SJCRH30 (cell line): ENCODE measurements around the gene SGCE. TPM values are rescaled to one million over a fixed set of nuclear protein-coding genes. Genes with fewer than 3 reads are reported as not detected.
A peak's percentile ranks its signal among the peaks of the same experiment; 100 is the strongest.

ENCODE experiments used
- DNase-seq, 2 experiments: peaks; one replicate each; pipeline ENCODE4 v3.0.0-alpha.2; 2015 to 2020
- H3K27ac ChIP-seq: fragments of 250-450 bp; sonication (Bioruptor Pico); 2 replicates; pipeline ENCODE4 v1.5.1; 2020; ENCODE audit warnings: mild to moderate bottlenecking, moderate library complexity
- H3K27me3 ChIP-seq: fragments of 250-450 bp; sonication (Bioruptor Pico); 2 replicates; pipeline ENCODE4 v1.5.1; 2020; ENCODE audit warnings: mild to moderate bottlenecking, moderate library complexity
- H3K36me3 ChIP-seq: fragments of 250-450 bp; sonication (Bioruptor Pico); 2 replicates; pipeline ENCODE4 v1.5.1; 2020; ENCODE audit warnings: mild to moderate bottlenecking, moderate library complexity
- H3K4me1 ChIP-seq: fragments of 250-450 bp; sonication (Bioruptor Pico); 2 replicates; pipeline ENCODE4 v1.5.1; 2020; ENCODE audit warnings: mild to moderate bottlenecking, moderate library complexity
- H3K4me3 ChIP-seq: fragments of 250-450 bp; sonication (Bioruptor Pico); 2 replicates; pipeline ENCODE4 v1.5.1; 2020; ENCODE audit warnings: mild to moderate bottlenecking, moderate library complexity
- H3K9me3 ChIP-seq: fragments of 250-450 bp; sonication (Bioruptor Pico); replicated peaks from 2 replicates; pipeline ENCODE4 v1.5.1; 2020; ENCODE audit warnings: mild to moderate bottlenecking, moderate library complexity
- total RNA-seq: library from RNA; depleted of rRNA; stranded (reverse); fragments of >200 nt; shearing (Covaris generic); gene quantifications from 2 replicates; pipeline ENCODE4 v1.2.3, GENCODE V29; 2014

The SGCE gene
- total RNA-seq, 1 experiment from 2014 or later, result 55.2 TPM

DNA sequence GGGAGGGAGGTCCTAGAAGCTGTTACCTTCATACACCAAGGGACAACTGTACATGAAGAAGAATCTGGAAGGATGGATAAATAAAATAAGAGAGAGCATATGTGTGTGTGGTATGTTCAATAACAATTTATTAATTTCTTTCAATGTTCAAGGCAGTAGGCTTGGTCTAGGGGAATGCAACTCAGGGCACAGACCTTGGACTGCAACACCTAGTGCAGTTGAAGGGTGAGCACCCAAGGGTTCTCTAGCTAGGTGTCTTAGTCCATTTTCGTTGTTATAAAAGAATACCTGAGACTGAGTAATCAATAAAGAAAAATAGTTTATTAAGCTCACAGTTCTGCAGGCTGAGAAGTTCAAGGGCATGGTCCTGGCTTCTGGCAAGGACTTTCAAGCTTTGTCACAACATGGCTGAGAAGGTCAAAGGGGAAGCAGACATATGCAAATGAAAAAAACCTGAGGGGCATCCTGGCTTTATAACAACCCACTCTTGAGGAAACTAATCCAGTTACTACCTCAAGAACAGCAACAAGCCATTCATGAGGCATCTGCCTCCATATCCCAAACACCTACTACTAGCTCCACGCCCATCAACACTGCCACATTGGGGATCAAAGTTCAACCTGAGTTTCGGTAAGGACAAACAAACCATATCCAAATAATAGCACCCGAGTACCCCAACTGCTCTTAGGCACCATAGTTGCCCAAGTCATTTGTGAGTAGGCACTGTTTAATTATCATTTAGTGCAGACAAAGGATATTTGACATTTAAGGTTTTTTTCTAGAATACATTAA is 15.7 kb upstream of the SGCE start:
- H3K4me1 ChIP-seq, result peaks cover 3% of the 10 kb centered on the region; the same call in 1 of the 2 replicates
- H3K27ac ChIP-seq, result no peak overlapping the region
- no peak overlapping the region for H3K4me3 ChIP-seq
- no peaks in the 10 kb centered on the region for H3K27me3 ChIP-seq
- peaks cover 7% of the 10 kb centered on the region for H3K36me3 ChIP-seq
- H3K9me3 ChIP-seq, result no peaks in the 10 kb centered on the region
- no peak for DNase-seq

DNA sequence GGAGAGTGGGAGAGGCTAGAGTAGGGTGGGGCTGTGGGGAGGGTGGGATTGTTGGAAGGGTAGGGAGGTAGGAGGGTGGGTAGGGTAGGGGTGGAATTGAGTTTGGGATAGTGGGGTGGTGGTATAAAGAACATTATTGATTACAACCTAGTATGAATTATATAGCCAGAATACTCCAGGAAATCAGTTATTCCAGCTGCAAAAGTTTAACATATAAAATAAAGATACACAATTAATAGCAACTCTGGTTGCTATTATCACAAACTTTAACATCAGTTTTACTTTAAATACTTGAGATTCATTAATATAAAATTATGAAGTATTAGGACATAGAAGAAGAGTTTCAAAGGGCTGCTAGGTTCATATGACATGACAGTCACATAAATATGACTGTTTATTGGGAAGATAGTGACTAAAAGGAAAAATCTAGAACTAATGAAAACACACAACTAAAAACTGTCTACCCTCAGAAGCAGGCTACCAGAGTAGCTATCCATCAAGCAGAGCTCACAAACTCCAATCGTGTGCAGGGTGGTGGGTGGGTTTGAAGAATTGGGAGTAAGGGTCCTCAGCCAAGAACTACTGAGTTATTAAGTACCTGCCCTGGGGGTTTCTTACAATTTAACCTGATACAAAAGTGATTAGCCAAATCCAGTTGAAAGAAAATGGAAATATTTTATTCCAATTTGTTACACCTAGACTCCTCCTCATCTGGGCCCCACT is 14.0 kb upstream of the SGCE start:
- Histone ChIP-seq H3K4me1 (no peaks in the 10 kb centered on the region), H3K4me3 (no peak overlapping the region), H3K36me3 (peaks cover 13% of the 10 kb centered on the region), H3K9me3 (no peaks in the 10 kb centered on the region), H3K27me3 (no peaks in the 10 kb centered on the region), H3K27ac (no peak overlapping the region)
- DNase-seq, result no peak

DNA sequence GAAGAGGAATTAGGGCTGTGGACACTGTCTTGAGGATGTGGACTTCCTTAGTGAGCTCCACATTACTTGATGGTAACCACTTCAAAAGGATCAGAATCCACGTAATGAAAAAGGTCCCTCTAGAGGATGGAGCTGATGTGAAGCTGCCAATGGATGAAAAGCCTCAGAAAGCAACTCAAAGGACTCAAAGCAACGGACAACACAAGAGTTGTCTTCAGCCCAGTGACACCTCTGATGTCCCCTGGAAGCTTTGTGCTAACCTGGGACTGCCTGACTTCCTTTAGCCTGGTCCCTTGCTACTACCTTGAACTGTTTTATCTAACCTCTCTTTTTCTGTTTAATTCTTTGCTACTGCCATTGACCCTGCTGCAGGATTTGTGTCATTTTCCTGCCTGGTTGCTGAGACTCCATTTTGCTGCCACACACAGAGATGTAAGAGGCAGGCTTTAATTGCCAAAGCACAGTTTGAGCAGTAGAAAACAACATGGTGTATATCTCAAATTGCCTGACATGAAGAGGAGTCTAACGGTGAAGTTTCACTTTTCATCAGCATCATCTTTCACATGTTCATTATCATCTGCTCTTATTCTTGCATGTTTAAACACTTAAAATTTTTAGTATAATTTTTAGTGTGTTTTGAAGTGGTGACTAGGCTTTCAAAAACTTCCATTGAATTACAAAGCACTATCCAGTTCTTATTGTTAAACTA is 11.1 kb upstream of the SGCE start:
- H3K27ac ChIP-seq, result no peak overlapping the region
- no peaks in the 10 kb centered on the region for H3K27me3 ChIP-seq
- peaks cover 7% of the 10 kb centered on the region; the same call in 1 of the 2 replicates for H3K4me1 ChIP-seq
- H3K36me3 ChIP-seq, result peaks cover 31% of the 10 kb centered on the region
- H3K4me3 ChIP-seq, result no peak overlapping the region
- DNase-seq, result no peak
- no peaks in the 10 kb centered on the region for H3K9me3 ChIP-seq

DNA sequence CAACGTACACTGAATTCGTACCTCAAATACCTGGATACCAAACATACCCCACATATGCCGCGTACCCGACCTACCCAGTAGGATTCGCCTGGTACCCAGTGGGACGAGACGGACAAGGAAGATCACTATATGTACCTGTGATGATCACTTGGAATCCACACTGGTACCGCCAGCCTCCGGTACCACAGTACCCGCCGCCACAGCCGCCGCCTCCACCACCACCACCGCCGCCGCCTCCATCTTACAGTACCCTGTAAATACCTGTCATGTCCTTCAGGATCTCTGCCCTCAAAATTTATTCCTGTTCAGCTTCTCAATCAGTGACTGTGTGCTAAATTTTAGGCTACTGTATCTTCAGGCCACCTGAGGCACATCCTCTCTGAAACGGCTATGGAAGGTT is 9.5 kb upstream of the SGCE start:
- Histone ChIP-seq H3K27ac (no peak overlapping the region), H3K4me1 (peaks cover 7% of the 10 kb centered on the region; the same call in 1 of the 2 replicates), H3K9me3 (no peaks in the 10 kb centered on the region), H3K4me3 (no peak overlapping the region), H3K36me3 (peaks cover 31% of the 10 kb centered on the region), H3K27me3 (no peaks in the 10 kb centered on the region)
- no peak for DNase-seq

DNA sequence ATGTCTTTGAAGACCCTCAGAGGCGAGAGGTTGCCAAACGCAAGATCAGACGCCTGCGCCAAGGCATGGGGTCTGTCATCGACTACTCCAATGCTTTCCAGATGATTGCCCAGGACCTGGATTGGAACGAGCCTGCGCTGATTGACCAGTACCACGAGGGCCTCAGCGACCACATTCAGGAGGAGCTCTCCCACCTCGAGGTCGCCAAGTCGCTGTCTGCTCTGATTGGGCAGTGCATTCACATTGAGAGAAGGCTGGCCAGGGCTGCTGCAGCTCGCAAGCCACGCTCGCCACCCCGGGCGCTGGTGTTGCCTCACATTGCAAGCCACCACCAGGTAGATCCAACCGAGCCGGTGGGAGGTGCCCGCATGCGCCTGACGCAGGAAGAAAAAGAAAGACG is 8.1 kb upstream of the SGCE start:
- Histone ChIP-seq H3K36me3 (peaks cover 29% of the 10 kb centered on the region), H3K4me3 (no peak overlapping the region), H3K4me1 (peaks cover 7% of the 10 kb centered on the region; the same call in 1 of the 2 replicates), H3K9me3 (no peaks in the 10 kb centered on the region), H3K27me3 (no peaks in the 10 kb centered on the region), H3K27ac (no peak overlapping the region)
- no peak for DNase-seq

DNA sequence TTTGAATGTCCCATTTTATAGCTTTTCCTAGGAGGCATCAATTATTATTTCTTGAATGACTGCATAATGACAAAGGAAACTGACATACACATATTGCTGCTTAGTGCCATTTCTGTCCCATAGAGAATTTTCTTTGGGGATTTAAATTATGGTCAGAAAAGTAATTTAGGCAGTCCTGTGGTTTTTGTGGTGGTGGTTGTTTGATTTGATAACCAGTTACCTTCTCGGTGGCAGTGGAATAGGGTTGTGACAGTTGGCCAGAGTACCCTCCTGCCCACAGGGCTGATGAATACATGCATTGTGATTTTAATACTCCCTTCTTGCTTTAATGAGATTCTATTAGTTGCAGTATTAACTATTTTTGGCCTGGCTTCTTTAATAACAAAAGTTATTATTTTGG is 6.6 kb upstream of the SGCE start:
- Histone ChIP-seq H3K27me3 (no peaks in the 10 kb centered on the region), H3K4me3 (no peak overlapping the region), H3K4me1 (peaks cover 7% of the 10 kb centered on the region; the same call in 1 of the 2 replicates), H3K27ac (no peak overlapping the region), H3K36me3 (peaks cover 26% of the 10 kb centered on the region), H3K9me3 (no peaks in the 10 kb centered on the region)
- DNase-seq, result peak; percentile 64 to 76

DNA sequence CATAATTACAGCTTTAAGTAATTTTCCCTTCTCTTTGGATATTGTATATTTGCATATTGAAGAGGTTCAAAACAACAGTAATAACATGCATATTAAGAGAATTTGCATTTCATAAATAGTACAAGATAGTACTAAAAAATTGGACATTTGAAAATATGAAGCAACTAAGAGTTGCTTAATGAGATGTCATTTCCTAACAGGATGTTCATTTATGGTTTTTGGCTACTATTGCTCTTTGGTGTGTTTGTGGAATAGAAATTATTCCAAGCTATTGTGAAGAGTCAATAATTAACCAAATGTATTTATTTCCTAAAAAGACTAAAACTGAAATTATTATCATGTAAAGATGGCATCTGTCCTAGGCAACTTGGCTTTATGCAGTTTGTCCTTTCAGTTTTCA is 4.1 kb upstream of the SGCE start:
- Histone ChIP-seq H3K36me3 (peaks cover 18% of the 10 kb centered on the region), H3K4me1 (peaks cover 7% of the 10 kb centered on the region; the same call in 1 of the 2 replicates), H3K4me3 (no peak overlapping the region), H3K9me3 (no peaks in the 10 kb centered on the region), H3K27me3 (no peaks in the 10 kb centered on the region), H3K27ac (no peak overlapping the region)
- no peak for DNase-seq

DNA sequence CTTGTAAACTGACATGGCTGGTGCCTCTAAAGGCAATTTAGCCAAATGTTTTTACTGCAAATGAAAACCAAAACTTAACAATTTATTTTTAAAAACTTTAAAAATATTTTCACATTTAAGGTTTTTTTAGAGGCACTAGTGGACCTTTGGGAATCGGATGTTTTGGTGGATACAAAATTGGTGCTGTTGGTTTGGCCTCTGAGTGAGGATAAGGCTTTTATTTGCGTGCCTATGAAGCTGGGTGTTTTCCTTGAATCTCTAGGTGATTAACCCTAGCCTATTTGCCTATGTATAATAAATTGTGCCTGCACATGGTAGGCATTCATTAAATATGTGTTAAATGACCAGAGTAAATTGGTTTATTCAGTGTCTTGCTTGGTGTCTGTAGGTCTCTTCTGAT is 2.9 kb upstream of the SGCE start:
- peak overlapping the region; percentile 23 for H3K4me3 ChIP-seq
- H3K9me3 ChIP-seq, result no peaks in the 10 kb centered on the region
- peaks cover 7% of the 10 kb centered on the region; the same call in 1 of the 2 replicates for H3K4me1 ChIP-seq
- no peaks in the 10 kb centered on the region for H3K27me3 ChIP-seq
- peaks cover 9% of the 10 kb centered on the region for H3K36me3 ChIP-seq
- no peak overlapping the region for H3K27ac ChIP-seq
- DNase-seq, result no peak

DNA sequence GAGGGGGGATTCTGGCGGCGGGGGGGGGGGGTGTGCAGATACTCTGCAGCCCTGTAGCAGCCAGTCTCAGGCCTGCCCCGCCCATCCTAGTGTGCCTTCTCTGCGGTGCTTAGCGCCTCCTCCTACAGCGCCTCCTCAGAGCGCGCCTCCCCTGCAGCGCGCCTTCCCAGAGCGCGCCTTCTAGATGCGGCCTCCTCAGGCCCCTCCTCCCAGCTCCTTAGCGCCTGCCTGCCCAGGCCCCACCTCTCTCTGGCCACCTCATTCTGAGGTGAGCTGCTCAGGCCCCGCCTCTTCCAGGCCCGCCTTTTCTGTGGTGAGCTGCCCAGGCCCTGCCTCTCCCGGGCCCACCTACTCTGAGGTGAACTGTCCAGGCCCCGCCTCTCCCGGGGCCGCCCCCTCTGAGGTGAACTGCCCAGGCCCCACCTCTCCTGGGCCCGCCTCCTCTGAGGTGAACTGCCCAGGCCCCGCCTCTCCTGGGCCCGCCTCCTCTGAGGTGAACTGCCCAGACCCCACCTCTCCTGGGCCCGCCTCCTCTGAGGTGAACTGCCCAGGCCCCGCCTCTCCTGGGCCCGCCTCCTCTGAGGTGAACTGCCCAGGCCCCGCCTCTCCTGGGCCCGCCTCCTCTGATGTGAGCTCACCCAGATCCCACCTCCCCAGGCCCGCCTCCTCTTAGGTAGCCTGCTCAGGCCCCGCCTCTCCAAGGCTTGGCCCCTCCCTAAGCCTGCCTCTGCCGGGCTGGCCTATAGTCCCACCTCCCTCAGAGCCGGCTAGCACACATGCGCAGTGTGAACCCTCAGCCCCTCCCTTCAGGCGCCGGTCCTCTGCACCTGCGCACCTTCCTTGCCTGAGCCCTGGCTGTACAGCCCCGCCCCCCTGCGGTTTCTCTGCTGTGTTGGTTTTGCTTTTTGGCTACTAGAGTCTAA is 2.1 kb upstream of the SGCE start:
- 0 out of 2 replicates have a peak, but pooled peaks cover 3% of the 10 kb centered on the region for H3K36me3 ChIP-seq
- H3K4me3 ChIP-seq, result peak overlapping the region; percentile 89
- no peak overlapping the region; the same call in 1 of the 2 replicates for H3K27ac ChIP-seq

DNA sequence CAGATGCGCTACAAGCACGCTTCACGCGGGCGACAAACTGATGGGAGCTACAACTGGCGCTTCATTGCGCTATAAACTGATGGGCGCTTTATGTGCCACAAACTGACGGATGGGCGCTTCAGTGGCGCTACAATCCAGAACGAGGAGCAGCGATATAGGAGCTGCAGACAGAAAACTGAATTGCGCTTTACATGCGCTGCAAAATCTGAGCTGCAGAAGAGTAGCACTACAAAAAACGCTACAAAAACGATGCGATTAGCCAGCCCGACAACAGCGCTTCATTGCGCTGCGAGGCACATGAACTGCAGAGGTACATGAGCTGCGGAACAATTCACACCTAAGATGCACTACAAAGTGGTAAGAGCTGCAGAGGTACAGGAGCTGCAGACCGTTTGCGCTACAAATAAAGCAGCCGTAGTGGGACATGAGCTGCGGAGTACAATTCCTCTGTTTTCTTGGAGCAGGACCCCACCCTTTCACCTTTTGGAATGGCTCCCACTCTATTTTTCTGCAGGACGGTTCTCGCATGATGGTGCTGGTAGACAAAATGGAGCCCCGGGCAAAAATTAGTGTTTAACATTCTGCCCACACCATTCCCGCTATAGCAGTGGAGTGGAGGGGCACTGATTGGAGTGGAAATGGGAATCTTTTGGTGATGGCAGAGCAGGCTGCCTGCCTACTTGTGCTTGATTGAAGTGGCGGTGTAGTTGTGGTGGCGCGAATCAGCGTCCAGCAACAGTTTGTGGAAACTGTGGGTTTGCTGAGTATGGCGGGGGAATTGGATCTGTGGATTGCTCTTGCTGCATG is 1.2 kb upstream of the SGCE start:
- DNase-seq, result peak; percentile 29 to 52
- peak overlapping the region; percentile 89 for H3K4me3 ChIP-seq
- H3K27me3 ChIP-seq, result no peaks in the 10 kb centered on the region
- peaks cover 10% of the 10 kb centered on the region for H3K4me1 ChIP-seq
- no peaks in the 10 kb centered on the region for H3K36me3 ChIP-seq
- peak overlapping the region; percentile 99 for H3K27ac ChIP-seq
- H3K9me3 ChIP-seq, result no peaks in the 10 kb centered on the region

More for the DNA sequence above, 2.1 kb upstream of the SGCE start:
- peaks cover 12% of the 10 kb centered on the region for H3K4me1 ChIP-seq
- H3K9me3 ChIP-seq, result no peaks in the 10 kb centered on the region
- no peaks in the 10 kb centered on the region for H3K27me3 ChIP-seq
- DNase-seq, result peak; percentile 97

DNA sequence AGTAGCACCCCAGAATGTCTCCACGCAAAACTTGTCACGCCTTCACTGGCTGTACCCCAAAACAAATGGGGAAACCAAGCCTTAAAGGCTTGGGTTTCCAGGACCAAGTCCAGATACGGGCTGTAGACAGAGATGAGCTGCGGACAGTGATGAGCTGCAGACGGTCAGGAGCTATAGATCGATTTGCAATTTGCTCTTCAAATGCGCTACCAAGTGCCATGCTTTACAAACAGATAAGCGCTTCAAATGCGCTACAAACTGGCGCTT is 658 bp upstream of the SGCE start:
- peak overlapping the region; percentile 99 for H3K27ac ChIP-seq

DNA sequence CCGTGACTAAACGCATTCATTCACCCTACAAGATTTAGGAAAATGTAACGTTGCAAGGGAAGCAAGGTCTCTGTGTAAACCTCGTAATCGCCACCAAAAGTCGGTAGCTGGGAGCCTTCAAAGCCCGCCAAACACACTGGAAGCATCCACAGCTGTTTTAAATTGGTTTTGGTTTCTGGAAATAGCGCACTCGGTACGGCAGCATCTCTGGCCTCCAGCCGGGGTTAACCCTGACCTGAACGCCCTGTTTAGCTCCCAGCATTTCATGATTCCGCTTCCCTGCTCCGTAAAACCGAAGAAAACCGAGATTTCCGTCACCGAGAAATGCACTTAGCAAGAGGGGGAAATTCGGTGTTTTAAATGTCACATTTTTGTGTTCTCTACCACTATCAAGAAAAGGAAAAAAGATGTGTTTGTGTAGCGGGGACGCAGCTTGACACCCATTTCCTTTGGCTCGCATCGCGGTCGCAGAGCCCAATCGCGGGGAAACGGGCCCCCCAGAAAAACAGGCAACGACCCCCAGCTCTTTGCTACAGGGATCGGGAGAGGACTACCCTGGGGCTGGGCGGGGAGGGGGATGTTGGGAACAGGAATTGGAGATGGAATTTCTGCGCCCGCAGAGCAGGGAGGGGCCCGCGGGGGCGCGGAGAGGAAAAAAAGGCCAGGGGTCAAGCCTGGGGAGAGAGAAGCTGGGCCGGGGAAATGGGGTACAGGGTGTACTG is 646 bp downstream of the SGCE start:
- Histone ChIP-seq H3K27me3 (no peaks in the 10 kb centered on the region), H3K27ac (peak overlapping the region; percentile 99), H3K4me1 (peaks cover 9% of the 10 kb centered on the region), H3K36me3 (no peaks in the 10 kb centered on the region; the same call in 1 of the 2 replicates), H3K9me3 (no peaks in the 10 kb centered on the region), H3K4me3 (peak overlapping the region; percentile 89)
- peak; percentile 75 to 88 for DNase-seq

More for the DNA sequence above, 658 bp upstream of the SGCE start:
- Histone ChIP-seq H3K9me3 (no peaks in the 10 kb centered on the region), H3K4me1 (peaks cover 9% of the 10 kb centered on the region), H3K4me3 (peak overlapping the region; percentile 89), H3K36me3 (no peaks in the 10 kb centered on the region; the same call in 1 of the 2 replicates), H3K27me3 (no peaks in the 10 kb centered on the region)
- DNase-seq, result no peak

DNA sequence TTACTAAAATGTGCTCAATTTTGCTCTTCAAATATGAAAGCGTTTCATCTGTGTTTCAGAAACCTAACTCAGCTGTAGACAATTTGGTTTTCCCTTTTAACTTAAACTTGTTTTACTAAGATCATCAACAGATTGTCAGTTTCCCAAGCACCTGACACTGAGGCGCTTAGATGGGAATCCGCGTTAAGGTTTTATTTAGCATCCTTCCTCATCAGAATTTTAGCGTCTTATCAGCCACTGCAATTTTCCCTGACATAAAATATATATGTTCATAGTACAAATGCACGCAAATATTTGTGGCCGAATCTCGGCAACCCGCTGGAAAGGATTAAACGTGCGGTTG is 1.2 kb downstream of the SGCE start:
- Histone ChIP-seq H3K4me3 (peak overlapping the region; percentile 89), H3K9me3 (no peaks in the 10 kb centered on the region), H3K4me1 (peaks cover 9% of the 10 kb centered on the region), H3K27me3 (no peaks in the 10 kb centered on the region), H3K27ac (peak overlapping the region; percentile 99), H3K36me3 (no peaks in the 10 kb centered on the region; the same call in 1 of the 2 replicates)
- DNase-seq, result no peak
